HG02642 (cell line): ENCODE results near the gene ZNF664.
A peak's percentile ranks its signal among the peaks of the same experiment; 100 is the strongest.

Experiments
- ATAC-seq: cut with Tn5 transposase; IDR thresholded peaks from one replicate; pipeline ENCODE4 v1.9.1; 2021; ENCODE audit warnings: mild to moderate bottlenecking; ENCODE audit not compliant: unreplicated experiment, poor library complexity

ZNF664 gene

DNA sequence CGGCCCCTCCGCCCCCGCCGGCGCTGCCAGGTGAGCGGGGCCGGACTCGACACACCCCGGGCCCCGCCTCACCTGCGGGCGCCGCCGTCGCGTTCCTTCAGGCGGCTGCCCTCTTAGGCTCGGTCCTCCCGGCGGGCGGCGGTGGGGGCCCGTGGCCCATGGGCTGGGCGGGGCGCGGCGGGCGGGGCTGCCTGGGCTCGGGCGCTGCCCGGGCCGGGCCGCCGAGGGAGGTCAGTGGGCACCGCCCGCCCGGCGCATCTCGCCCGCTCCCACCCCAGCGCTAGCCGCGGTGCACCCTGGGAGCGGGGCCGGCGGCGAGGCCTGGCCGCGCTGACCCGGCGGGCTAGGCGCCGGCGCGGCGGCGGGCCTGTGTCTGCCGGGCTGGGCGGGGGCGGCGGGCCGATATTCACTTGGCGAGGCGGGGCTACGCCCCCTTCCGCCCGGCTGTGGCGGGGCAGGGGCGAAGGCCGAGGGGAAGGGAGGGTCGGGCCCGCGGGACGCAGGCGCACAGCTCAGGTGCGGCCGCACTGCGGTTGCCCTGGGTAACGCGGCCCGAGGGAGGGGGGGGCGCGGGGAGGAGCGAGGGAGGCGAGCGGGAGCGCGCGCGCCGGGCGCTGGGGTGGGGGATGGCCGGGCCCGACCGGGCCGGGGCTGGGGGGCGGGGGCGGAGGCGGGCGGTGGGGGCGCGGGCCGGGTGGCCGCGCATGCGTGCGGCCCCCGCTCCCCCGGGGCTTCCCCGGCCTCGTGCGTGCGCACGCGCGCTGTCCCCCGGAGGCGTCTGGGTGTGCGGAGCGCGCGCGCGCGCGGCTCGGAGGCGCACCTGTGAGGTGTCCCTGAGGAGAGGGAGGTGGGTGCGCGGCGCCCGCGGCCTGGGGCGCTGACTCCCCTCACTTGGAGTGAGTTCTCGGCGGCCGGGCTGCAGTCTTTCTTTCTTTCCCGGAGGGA lies at the start of gene ZNF664, which contains the start of gene CCDC92:
Gene ZNF664 (plus strand): TSS at position 759 of the 945 bp plus-strand sequence. CDS start 38,930 bp downstream, outside the sequence.
Gene CCDC92 (minus strand): TSS at position 375 of the 945 bp plus-strand sequence. CDS start 28,526 bp downstream, outside the sequence.
- peak; percentile 84 for ATAC-seq

DNA sequence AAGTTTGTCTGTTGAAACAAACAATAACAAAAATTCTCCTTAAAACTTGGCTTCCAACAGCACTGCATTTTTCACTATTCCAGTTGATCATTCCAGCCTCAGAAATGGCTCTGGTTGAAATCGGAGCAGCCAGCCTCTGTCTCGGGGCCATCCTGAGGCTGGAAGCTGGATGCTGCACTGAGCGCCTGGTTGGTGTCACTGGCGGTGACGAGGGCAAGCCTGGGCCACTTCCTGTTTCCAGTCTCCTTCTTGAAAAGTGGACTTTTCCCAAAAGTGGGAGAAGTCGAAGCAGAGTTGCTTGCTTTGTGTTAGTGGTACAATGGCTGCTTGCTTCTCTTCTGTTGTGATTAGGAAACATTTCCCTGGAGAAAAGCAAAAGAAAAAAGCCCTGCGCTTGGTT lies 49.1 kb upstream of the ZNF664 start:
- no peak for ATAC-seq

DNA sequence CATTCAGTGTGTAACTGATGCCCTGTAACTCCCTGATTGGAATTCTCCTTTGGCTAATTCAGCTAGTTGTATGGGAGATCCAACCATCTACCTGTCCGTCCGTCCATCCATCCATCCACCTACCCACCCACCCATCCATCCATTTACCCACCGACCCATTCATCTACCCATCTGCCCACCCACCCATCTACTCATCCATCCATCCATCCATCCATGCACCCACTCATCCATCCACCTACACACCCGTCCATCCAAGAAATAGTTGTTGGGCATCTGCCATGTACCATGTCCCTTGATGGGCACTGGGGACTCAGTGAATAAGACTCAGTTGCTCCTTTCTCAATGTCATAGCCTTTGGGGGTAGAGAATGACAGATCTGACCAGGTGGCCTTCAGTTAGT lies 48.5 kb upstream of the ZNF664 start:
- no peak for ATAC-seq

DNA sequence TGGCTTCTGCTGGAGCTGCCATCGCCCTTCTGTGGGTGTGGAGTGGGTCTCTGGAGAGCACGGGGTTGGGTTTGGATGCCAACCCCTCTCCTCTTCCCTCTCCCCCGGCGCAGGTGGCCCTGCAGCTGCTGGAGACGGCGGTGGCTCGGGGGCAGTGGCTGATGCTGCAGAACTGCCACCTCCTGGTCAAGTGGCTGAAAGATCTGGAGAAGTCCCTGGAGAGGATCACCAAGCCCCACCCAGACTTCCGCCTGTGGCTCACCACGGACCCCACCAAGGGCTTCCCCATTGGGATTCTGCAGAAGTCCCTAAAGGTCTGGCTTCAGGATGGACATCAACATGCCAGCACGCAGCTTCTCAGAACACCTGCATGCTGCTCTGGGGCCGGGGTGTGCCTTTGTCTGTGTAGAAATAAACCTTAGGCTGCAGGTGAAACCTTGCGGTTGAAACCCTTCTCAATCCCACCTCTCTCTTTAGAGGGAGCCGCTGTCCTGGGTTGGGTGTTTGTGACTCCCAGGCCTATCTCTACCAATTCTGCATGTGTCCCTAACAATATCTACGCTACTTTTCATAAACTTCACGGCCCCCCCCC lies 44.6 kb upstream of the ZNF664 start:
- no peak for ATAC-seq

DNA sequence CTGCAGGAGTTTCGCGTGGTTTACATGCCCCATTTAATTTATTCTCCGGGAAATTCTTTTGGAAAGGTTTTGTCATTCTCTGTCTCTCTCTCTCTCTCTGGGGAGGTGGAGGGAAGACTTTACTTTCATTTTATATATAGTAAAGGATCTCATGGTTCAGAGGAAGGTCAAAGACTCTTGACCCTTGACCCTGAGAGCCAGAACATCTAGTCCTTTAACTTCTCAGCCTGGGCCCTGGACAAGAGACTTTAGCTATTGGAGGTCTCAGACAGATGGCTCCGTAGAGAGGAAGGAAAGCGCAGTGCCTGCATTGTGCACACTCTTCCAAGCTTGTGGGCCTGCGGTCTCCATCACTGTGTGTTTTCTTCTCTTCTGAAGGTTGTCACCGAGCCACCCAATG lies 44.1 kb upstream of the ZNF664 start:
- ATAC-seq = no peak

DNA sequence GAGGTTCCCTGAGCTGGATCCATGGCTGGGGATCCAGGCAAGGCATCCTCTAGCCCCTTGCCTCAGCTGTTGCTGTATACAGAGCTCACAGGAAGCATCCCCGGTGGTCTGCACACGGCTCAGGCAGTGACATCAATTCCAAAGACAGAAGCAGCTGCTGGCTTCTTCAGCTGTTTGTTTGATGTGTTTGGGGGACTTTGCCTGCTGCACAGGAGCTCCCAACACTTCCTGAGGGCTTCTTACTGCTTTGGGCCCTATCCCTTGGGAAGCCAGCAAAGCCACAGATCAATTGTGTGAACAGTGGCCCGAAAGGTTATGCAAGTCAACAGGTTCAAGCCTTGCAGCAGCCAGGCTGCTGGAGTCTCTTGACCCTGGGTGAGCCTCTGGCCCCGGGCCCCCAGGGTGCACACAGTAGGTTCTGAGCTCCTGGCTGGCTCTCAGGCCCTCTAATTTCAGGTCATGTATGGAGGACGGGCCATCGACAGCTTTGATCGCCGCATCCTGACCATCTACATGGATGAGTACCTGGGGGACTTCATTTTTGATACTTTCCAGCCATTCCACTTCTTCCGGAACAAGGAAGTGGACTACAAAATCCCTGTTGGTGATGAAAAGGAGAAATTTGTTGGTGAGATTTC lies 43.0 kb upstream of the ZNF664 start:
- no peak for ATAC-seq

DNA sequence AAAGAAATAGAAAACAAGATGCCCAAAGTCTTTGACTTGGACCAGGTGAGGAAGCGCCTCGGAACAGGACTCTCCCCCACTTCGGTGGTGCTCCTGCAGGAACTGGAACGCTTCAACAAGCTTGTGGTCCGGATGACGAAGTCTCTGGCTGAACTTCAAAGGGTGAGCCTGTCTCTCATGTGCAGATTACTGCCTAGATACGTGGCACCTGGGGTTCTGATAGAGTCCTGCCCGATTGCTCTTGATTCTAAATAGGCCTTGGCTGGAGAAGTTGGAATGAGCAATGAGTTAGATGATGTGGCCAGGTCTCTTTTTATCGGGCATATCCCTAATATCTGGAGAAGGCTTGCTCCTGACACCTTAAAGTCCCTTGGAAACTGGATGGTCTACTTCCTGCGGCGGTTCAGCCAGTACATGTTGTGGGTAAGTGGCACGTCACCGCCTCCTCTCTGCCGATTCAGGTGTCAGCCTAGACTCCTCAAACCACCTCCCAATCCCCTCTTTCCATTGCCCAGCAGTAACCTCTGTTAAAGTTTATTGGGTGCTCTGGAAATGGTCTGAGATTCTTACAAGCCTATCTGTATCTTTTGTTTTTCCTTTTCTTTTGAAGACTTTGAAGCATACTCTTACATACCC lies 41.2 kb upstream of the ZNF664 start:
- no peak for ATAC-seq

DNA sequence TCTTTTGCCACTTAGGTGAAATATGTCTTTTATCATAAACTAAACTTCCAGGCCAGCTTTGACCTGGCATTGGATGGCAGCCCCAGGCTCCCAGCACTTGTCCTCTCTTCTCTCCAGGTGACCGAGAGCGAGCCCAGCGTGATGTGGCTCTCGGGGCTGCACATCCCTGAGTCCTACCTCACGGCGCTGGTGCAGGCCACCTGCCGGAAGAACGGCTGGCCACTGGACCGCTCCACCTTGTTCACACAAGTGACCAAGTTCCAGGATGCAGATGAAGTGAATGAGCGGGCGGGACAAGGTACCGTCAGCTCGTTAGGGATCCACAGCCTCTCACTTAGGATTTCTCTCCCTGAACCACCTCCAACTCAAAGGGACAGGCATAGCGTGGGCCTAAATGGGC lies 39.8 kb upstream of the ZNF664 start:
- ATAC-seq = no peak

DNA sequence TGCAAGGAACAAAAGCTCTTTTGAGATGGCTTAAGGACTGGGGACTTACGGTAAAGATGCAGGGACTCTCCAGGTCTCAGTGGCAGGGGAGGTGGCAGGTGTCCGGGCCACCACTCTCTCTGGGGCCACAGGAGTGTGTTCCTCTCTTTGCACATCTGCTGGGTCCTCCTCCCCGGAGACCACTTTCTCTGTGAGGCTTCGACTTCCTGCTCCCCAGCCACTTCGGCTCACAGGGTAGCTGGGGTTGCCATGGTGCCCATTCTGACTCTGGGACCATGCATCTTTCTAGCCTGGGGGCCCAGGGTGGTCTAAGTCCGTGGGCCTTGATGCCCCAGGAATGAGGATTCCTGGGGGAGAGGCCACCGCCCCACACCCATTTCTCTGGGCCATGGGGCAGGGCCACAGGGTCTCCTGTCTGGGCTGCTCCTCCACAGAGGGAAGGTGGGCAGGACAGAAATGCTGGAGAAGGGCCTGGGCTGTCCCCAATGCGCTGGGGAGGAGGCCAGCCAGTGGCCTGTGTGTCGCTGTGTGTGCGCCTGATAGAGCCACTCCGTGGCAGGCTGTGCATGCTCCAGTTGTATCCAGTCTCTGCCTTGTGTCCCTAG lies 38.9 kb upstream of the ZNF664 start:
- no peak for ATAC-seq

DNA sequence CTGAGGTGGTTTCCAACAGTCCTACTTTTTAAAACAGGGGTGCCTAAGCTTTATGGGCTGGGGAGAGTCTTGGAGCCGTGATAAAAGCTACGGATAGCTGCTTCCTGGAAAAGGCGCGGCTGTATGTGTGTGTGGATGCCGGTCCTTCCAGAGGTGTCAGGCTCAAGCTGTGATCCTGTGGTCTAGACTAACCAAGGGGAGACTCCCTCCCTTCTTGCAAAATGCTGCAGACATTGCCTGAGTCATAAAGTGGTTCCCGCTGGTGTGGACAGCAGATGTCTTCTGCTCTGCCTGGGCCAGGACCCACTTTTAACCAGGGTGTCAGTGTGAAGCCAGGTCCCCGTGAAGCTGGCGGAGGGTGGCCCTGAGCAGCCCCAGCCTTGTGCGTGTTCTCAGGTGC lies 38.2 kb upstream of the ZNF664 start:
- ATAC-seq = no peak

DNA sequence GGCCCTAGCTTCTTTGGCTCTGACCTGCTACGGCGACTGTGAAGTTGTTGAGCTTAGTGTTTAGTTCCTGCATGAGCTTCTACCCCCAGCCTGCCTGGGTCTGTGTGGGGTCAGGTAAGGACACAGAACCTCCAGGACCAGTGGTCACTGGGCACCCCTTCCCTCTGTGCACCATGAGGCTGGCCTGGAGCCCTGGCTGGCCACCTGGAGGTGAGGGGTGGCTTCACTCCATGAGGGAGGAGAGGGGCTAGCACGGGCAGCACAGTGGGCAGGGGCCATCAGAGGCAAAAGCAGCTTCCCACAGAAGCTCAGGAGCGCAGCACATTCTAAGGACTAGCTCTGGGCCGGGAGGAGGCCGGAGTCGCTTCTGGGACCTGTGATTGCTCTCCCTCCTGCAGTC lies 37.1 kb upstream of the ZNF664 start:
- ATAC-seq = no peak

DNA sequence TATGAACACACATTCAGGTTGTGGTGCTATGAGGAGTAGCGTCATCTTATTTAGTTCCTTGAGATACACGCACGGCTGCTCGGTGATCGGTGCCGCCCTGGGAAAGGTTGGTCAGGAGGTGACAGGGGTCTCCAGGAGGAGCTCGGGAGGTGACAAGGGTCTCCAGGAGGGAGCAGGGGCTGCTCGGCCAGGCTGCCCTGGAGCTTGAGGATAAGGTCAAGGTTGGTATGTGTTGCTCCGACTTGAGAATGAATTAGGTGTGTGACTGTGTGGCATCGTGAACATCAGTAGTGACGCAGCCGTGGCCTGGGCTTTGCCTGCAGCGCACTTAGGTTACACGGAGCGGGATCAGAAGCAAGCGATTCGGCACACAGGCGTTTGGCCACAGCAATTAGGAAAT lies 36.5 kb upstream of the ZNF664 start:
- no peak for ATAC-seq

DNA sequence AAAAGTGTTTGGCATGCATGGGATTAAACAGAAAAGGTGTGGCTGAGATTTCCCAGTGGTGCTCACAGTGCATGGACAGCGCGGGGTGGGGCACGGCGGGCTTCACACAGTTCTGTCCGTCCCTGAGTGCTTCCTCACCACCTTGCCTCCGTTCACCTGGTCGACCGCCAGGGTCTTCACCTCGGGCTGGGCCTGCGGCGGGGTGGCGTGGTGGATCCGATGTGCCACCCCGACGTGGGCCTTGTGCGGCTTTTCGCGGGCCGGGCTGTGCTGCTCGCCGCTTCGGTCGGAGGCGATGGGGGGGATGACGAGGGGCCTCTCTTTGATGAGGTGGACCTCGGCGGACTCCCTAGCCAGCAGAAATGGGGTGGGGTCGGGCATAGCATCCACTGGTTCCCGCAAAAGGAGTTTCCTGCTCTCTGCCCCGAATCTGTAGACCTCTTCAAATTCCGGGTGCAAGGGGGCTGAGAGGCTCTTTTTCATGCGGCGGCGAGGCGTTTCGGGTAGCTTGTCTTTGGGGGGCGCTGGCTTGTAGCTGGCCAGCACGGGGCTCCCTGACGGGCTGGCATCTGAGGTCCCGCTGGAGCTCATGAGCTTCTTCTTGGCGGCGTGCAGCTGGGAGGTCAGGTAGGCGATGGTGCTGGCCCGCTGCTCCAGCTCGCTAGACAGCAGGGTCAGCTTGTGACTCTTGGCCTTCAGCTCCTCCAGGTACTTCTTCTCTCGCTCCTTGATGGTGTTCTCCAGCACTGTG lies 35.9 kb upstream of the ZNF664 start:
- ATAC-seq = no peak

DNA sequence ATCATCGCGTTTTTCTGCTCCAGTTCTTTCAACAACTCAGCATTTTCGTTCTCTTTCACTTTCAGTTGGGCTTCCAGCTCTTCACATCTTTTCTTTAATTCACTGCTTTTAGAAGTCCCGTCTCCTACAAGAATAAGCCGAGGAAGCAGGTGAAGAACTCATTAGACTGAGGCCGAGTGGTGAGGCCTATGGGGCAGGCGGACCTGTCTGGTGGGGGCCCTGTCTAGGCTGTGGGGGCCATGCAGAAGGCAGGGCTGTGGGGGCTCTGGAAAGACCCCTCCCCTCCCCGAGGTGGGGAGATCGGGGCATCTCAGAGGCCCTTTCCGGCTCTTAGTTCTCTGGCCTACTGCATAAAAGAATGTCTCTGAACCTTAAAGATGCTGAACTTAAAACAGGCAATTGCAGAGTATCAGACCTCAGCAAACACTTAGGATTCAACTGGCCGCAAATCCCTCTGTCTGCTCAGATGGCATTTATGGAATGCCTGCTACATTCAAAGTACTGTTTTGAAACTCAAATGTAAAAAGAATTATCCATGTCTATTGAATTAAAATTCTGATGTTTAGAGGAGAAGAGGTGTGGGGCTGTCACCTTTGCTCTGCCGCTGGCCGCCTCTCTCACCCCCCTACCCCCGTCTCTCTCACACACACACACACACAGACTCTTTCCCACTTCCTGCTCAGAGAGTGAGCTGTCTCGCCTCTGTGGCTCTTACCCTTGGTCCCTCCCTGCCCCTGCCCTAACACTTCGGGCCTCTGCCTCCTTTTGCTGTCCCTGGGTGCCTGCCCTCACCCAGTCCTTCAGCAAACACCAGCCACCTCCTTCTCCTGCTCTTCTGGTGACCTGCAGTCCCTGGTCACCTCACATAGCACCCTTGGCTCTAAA lies 35.1 kb upstream of the ZNF664 start:
- ATAC-seq = no peak

DNA sequence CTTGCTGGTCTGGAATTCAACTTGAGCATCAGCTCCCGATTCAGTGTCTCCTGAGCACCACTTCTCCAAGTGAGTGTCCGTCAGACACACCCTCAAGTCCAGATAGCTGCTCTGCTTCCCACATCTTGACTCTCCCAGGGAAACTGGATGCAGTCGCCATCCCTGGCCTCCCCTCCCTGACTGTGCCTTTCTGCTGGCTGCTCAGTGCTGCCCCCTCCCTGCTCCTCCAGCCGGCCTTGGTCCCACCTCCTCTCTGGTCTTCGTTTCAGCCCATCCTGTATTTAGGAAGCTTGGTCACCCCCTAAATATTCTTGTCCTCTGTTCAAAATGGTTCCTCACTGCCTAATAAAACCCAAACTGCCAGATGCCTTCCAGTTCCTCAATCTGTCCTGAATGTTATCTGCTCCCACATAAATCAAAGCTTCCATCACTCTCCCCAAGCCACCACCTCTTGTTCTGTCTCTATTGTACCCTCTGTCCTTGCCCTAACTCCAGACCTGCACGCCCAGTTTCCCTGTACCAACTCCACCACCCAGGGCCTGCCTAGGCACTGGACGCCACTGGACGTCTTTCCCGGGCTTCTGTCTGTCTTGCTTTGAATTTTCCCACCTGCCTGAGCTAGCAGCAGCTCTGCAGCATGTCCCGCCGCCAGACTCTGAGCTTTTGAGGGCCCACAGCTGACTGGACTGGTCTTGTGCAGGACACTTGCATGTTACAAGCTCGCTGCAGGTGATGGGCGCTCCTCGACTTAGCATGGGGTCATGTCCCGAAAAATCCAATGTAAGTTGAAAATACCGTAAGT lies 34.1 kb upstream of the ZNF664 start:
- ATAC-seq = no peak

DNA sequence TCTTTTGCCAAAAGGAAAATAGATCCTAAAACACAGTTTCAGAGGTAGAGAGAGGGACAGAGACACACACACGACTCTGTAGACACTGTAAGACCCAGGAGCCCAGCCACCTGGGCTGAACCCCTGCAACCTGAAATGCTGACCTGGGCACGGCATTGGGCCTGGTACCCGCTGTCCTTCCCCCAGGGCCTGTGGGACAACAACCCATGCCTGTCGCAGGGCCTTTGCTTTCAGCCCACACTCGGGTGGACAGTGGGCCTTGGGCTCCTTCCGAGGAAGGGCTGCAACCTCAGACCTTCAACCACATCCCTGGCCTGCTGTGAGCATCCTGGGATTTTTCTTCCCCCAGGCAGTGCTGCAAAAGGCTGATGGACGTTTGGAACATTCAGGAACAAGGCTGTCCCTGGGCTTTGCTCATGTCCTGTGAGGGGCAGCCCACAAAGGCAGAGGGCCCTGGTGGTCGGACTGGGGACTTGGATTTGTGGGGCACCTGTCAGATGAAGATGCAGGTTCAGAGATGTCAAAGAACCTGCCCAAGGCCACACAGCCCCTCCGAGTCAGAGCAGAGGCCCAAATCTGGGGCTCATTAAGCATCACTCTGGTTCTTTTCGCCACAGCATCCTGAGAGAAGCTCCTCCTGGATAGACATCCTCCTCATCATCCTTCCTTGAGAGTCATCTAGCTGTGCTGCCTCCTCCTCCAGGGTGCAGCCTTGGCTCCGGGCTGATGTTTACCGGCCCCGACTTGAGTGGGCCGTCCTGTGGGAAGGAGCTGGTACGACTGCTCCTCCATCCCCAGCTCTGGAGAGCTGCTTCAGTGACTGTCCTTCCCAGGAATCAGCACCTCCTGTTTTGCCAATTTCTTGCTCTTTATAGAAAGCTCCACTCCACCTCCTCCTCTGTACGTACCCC lies 33.0 kb upstream of the ZNF664 start:
- no peak for ATAC-seq

DNA sequence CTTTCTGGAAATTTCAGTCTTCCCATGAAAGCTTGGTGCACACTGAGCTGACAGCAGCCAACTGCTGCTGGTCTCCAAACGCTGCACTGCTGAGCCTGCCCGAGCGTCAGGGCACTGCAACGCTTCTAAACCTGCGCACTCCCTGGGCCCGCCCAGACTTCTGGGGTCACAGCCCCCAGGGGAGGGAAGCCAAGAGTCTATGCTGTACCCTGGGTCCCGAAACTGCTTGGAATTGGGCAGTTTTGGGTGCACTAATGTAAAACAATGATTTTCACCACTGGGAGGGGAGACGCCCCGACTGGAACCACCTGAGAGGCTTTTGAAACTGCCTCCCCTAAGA lies 32.4 kb upstream of the ZNF664 start:
- no peak for ATAC-seq
